IMR-90 (cell line): Measurements from ENCODE around the gene ETV4. TPM values are rescaled to one million over a fixed set of nuclear protein-coding genes. Genes with fewer than 3 reads are reported as not detected.

Source experiments
- CHD1 ChIP-seq: IDR thresholded peaks from 2 replicates; pipeline ENCODE4 v1.6.1; 2012; ENCODE audit warnings: low read depth, low read length, improper control_type of control experiment
- MAFK ChIP-seq: IDR thresholded peaks from 2 replicates; pipeline ENCODE4 v1.6.1; 2012; ENCODE audit warnings: low read depth, low read length, improper control_type of control experiment
- USF2 ChIP-seq: fragments of 150-350 bp; IDR thresholded peaks from 2 replicates; pipeline ENCODE4 v1.6.1; 2017; ENCODE audit warnings: mild to moderate bottlenecking, antibody characterized with exemption, low read length, low read depth
- polyA plus RNA-seq, 3 experiments: library from polyadenylated mRNA; depleted of rRNA; stranded (reverse); fragments of >200 nt; gene quantifications; 2 replicates each; pipeline ENCODE4 v1.2.3, GENCODE V29; 2012; ENCODE audit warnings: low replicate concordance in 1 of 3
- total RNA-seq: library from RNA; depleted of rRNA; stranded (reverse); fragments of >200 nt; gene quantifications from 2 replicates; pipeline ENCODE4 v1.2.3, GENCODE V29; 2012; rRNA removed

Gene ETV4
- total and polyA plus RNA-seq, 2 of the 4 experiments (the other 2 are of a cell fraction): 4.3 to 13.2 TPM

- no peak for TF ChIP-seq CHD1
- TF ChIP-seq MAFK: no peak
- no peak for TF ChIP-seq USF2
Measured at GRCh38 chr17:43479948-43480347, 66.2 kb downstream of the ETV4 start (continued).

Other genes with a start within 250 kb of the ETV4 start
- 12.5 and 12.8 TPM in 2 replicates for gene ARL4D, start 147.3 kb downstream of the ETV4 start, total RNA-seq
- 25.5 and 30.7 TPM in 2 replicates for gene ARL4D, start 147.3 kb downstream of the ETV4 start, polyA plus RNA-seq (2012; rRNA removed)
- gene DHX8, start 62.4 kb downstream of the ETV4 start, total RNA-seq: 50.0 TPM in 2 replicates
- gene DHX8, start 62.4 kb downstream of the ETV4 start, polyA plus RNA-seq (2012; rRNA removed): 21.8 and 22.6 TPM in 2 replicates
- gene MEOX1, start 115.6 kb upstream of the ETV4 start, total RNA-seq: 0.72 and 0.83 TPM in 2 replicates
- gene MEOX1, start 115.6 kb upstream of the ETV4 start, polyA plus RNA-seq (2012; rRNA removed): 0.48 and 0.52 TPM in 2 replicates
- not detected in 2 replicates for gene SOST, start 212.5 kb upstream of the ETV4 start, total RNA-seq
- not detected in 2 replicates for gene SOST, start 212.5 kb upstream of the ETV4 start, polyA plus RNA-seq (2012; rRNA removed)
- gene DUSP3, start 232.6 kb upstream of the ETV4 start, total RNA-seq: 40.9 and 42.5 TPM in 2 replicates
- 33.3 and 33.5 TPM in 2 replicates for gene DUSP3, start 232.6 kb upstream of the ETV4 start, polyA plus RNA-seq (2012; rRNA removed)
- under 0.01 TPM in 1 of 2 replicates, not detected in the other for gene CFAP97D1, start 234.1 kb upstream of the ETV4 start, total RNA-seq
- gene CFAP97D1, start 234.1 kb upstream of the ETV4 start, polyA plus RNA-seq (2012; rRNA removed): 0.03 TPM in 1 of 2 replicates, not detected in the other